ENCODE results near the gene PHOX2A. TPM values are rescaled to one million over a fixed set of nuclear protein-coding genes. Genes with fewer than 3 reads are reported as not detected.

Gene PHOX2A
- total RNA-seq, 1 experiment from 2014 or later = not detected

GRCh38 chr11:72241291-72241781, 2.6 kb downstream of the PHOX2A start:
- BruUV-seq (replicated peaks) = no TSS peak
- intact Hi-C loops (cut with micrococcal nuclease; ENCODE audit: unreplicated experiment) = no loop called here
- DNase-seq (ENCODE audit: low spot score) = no peak
- Histone ChIP-seq H3K4me1 (ENCODE audit: insufficient read depth, low read length, poor library complexity, severe bottlenecking) (no peaks in the 10 kb centered on the region), H3K4me3 (ENCODE audit: low read depth, low read length, poor library complexity, severe bottlenecking) (no peak overlapping the region), H3K27me3 (replicated peaks; ENCODE audit: insufficient read depth, low read depth, low read length, poor library complexity) (peaks cover 73% of the 10 kb centered on the region), H3K27ac (ENCODE audit: low read depth, low read length, poor library complexity, severe bottlenecking) (no peak overlapping the region), H3K9me3 (ENCODE audit: low read depth, low read length, poor library complexity, severe bottlenecking) (no peaks in the 10 kb centered on the region), H3K36me3 (ENCODE audit: insufficient read depth, low read length, poor library complexity, severe bottlenecking) (peaks cover 7% of the 10 kb centered on the region)
- POLR2A ChIA-PET (ENCODE audit: low non-redundant PET) = no interaction called here
- no peak for TF ChIP-seq EZH2 (IDR thresholded peaks at IDR 0.05; ENCODE audit: borderline replicate concordance, low read depth, low read length, poor library complexity, severe bottlenecking)
- no peak for TF ChIP-seq CTCF (conservative IDR thresholded peaks at IDR 0.05; ENCODE audit: low read depth, low read length)
- CTCF ChIA-PET = no interaction called here

DNA sequence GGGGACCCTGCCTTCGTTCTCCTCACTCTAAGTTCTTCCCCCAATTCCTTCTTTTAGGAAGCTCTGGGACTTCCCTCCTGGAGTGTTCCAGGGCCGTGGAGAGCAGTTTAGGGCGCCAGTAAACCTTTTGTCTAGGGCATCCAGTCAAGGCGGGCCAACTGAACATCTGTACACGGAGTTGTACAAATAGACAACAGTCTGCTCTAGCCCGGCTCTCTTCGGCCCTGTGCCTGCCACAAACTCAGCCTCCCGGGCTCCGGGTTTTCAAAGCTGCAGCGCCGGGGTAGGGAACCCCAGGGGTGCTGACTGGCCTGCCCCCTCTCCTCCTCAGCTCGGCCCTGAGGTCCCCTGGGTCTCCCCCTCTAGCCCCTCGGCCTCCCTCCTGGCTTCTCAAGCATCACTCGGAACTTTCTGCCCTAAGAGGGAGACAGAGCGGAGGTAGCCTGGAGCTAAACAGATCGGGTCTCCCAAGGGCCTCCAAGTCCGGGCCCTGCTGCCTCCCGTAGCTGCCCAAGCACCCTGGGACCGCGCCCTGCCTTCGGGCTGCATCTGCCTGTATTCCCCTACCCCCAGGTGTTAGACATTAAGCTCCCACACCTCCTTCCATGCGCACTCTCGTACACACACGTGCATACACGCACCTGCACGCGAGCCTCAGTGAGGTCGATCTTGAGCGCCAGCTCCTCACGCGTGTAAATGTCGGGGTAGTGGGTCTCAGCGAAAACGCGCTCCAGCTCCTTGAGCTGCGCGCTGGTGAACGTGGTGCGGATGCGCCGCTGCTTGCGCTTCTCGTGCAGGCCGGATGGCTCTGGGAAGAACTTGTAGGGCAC, 3.3 kb downstream of the PHOX2A start:
- no peak overlapping the region for H3K27ac ChIP-seq (ENCODE audit: low read depth, low read length, poor library complexity, severe bottlenecking)
- H3K4me1 ChIP-seq (ENCODE audit: insufficient read depth, low read length, poor library complexity, severe bottlenecking) = no peaks in the 10 kb centered on the region
- BruUV-seq (replicated peaks) = no TSS peak
- no peak overlapping the region for H3K4me3 ChIP-seq (ENCODE audit: low read depth, low read length, poor library complexity, severe bottlenecking)
- peaks cover 7% of the 10 kb centered on the region for H3K36me3 ChIP-seq (ENCODE audit: insufficient read depth, low read length, poor library complexity, severe bottlenecking)
- intact Hi-C loops (cut with micrococcal nuclease; ENCODE audit: unreplicated experiment) = no loop called here
- no peaks in the 10 kb centered on the region for H3K9me3 ChIP-seq (ENCODE audit: low read depth, low read length, poor library complexity, severe bottlenecking)
- H3K27me3 ChIP-seq (replicated peaks; ENCODE audit: insufficient read depth, low read depth, low read length, poor library complexity) = peaks cover 66% of the 10 kb centered on the region
- ChIA-PET CTCF (no interaction called here), POLR2A (ENCODE audit: low non-redundant PET) (no interaction called here)
- DNase-seq (ENCODE audit: low spot score) = no peak
- TF ChIP-seq EZH2 (IDR thresholded peaks at IDR 0.05; ENCODE audit: borderline replicate concordance, low read depth, low read length, poor library complexity, severe bottlenecking) = no peak
- no peak for TF ChIP-seq CTCF (conservative IDR thresholded peaks at IDR 0.05; ENCODE audit: low read depth, low read length)

DNA sequence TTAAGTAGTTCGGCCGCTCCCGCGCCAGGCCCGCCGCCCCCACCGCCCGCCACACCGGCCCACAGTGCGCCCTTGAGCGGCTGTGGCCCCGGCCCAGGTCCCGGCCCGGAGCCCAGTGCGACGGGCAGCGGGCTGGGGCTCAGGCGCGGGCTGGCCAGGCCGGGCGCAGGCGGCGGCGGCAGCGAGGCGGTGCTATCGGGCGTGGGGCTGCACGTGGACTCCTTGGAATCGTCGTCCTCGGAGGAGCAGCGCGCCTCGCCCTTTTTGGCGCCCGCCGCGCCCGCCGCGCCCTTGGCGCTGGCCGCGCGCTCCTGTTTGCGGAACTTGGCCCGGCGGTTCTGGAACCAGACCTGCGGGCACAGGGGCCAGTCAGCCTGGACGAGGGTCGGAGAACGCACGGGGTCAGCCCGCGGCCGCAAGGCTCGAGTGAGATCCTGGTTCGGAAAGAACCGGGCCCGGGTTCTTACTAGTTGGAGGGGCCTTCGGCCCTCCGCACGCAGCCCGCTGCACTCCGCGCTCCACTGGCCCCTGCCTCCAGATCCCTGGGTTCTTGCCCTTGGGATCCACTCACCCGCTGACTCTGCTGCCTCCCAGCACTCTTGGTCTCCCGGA, 4.0 kb downstream of the PHOX2A start:
- Histone ChIP-seq H3K9me3 (ENCODE audit: low read depth, low read length, poor library complexity, severe bottlenecking) (no peaks in the 10 kb centered on the region), H3K4me3 (ENCODE audit: low read depth, low read length, poor library complexity, severe bottlenecking) (no peak overlapping the region), H3K36me3 (ENCODE audit: insufficient read depth, low read length, poor library complexity, severe bottlenecking) (peaks cover 13% of the 10 kb centered on the region), H3K27me3 (replicated peaks; ENCODE audit: insufficient read depth, low read depth, low read length, poor library complexity) (peaks cover 59% of the 10 kb centered on the region), H3K4me1 (ENCODE audit: insufficient read depth, low read length, poor library complexity, severe bottlenecking) (no peaks in the 10 kb centered on the region), H3K27ac (ENCODE audit: low read depth, low read length, poor library complexity, severe bottlenecking) (no peak overlapping the region)
- BruUV-seq (replicated peaks) = no TSS peak
- intact Hi-C loops (cut with micrococcal nuclease; ENCODE audit: unreplicated experiment) = loop anchor here (5.0 kb wide), 1 partner anchor 192 kb away; the partner anchor contains the start of gene CLPB
- peak; percentile 59 for TF ChIP-seq EZH2 (IDR thresholded peaks at IDR 0.05; ENCODE audit: borderline replicate concordance, low read depth, low read length, poor library complexity, severe bottlenecking)
- TF ChIP-seq CTCF (conservative IDR thresholded peaks at IDR 0.05; ENCODE audit: low read depth, low read length) = no peak
- ChIA-PET POLR2A (ENCODE audit: low non-redundant PET) (no interaction called here), CTCF (no interaction called here)
- peak; percentile 35 for DNase-seq (ENCODE audit: low spot score)

Measured in A673 (cell line).